Mucosa of gallbladder (tissue), 1 donor: ENCODE data around the gene UBE2S. TPM values are rescaled to one million over a fixed set of nuclear protein-coding genes. Genes with fewer than 3 reads are reported as not detected.
"Not testable (repeated sequence)": the region's sequence is repeated elsewhere in the genome, so short reads cannot be mapped to it uniquely, and the experiment has no call there.

Experiments used
- DNase-seq: peaks from one replicate; pipeline ENCODE4 v3.0.0-alpha.2; 2020; ENCODE audit warnings: low spot score
- total RNA-seq: library from RNA; stranded (reverse); gene quantifications from one replicate; pipeline ENCODE4 v1.2.1, GENCODE V29; 2021
- donor health status: DM: no; HTN: no; CAD: no.

UBE2S gene
- total RNA-seq, 1 donor from 2014 or later = 26.4 TPM

- no peak for DNase-seq
Measured at GRCh38 chr19:55406091-55406825, 1.3 kb downstream of the UBE2S start.

- no peak for DNase-seq
Measured at GRCh38 chr19:55405638-55406037, 1.9 kb downstream of the UBE2S start.

- no peak for DNase-seq
Measured at GRCh38 chr19:55402509-55402908, 5.1 kb downstream of the UBE2S start.

- DNase-seq = not testable (repeated sequence)
Measured at GRCh38 chr19:55401390-55401789, 6.2 kb downstream of the UBE2S start.

GRCh38 chr19:55400281-55401087 is 7.1 kb downstream of the UBE2S start:
- DNase-seq = no peak

- no peak for DNase-seq
Measured at GRCh38 chr19:55398200-55398925, 9.2 kb downstream of the UBE2S start.

GRCh38 chr19:55392820-55393761 is 14.5 kb downstream of the UBE2S start:
- no peak for DNase-seq

GRCh38 chr19:55391702-55392615 is 15.6 kb downstream of the UBE2S start:
- no peak for DNase-seq

- no peak for DNase-seq
Measured at GRCh38 chr19:55391191-55391670, 16.4 kb downstream of the UBE2S start.

GRCh38 chr19:55390461-55390880 is 17.1 kb downstream of the UBE2S start:
- no peak for DNase-seq

- DNase-seq = no peak
Measured at GRCh38 chr19:55389386-55390317, 17.9 kb downstream of the UBE2S start.

GRCh38 chr19:55387736-55388497 is 19.7 kb downstream of the UBE2S start:
- DNase-seq = no peak

GRCh38 chr19:55386493-55386971 is 21.1 kb downstream of the UBE2S start:
- no peak for DNase-seq

- DNase-seq = peak; percentile 99
Measured at GRCh38 chr19:55385724-55386492, 21.7 kb downstream of the UBE2S start, which contains the start of gene RPL28. TSS of gene RPL28 (plus strand) at chr19:55385932. CDS start at chr19:55386358, 426 bp downstream.

GRCh38 chr19:55384920-55385723 is 22.5 kb downstream of the UBE2S start:
- DNase-seq = peak; percentile 98
